ENCODE results near the gene MCHR1. TPM values are rescaled to one million over a fixed set of nuclear protein-coding genes. Genes with fewer than 3 reads are reported as not detected.

Gene MCHR1
- total and polyA plus RNA-seq, 12 donors: 0.15 to 1.5 (median 0.37) TPM; not detected in 1

GRCh38 chr22:40685406-40685805 lies 6.1 kb downstream of the MCHR1 start:
- TF ChIP-seq CTCF (IDR thresholded peaks at IDR 0.05): no peak
- Histone ChIP-seq H3K27ac (no peak overlapping the region), H3K9me3 (no peaks in the 10 kb centered on the region), H3K4me1 (peaks cover 0 to 23% (median 11%) of the 10 kb centered on the region in 9 donors), H3K4me3 (no peak overlapping the region), H3K36me3 (no peaks in the 10 kb centered on the region), H3K27me3 (peaks cover 0 to 2% (median 0%) of the 10 kb centered on the region in 7 donors)
- intact Hi-C loops (cut with DNase I): loop anchor here in 2 of 10 donors (10.0 kb wide), 2 partner anchors 69 to 209 kb away; no protein-coding TSS in a partner anchor
- DNase-seq (no peak), ATAC-seq (no peak)
- 93 to 98% methylated on average over 3 of the region's 3 CpGs for WGBS, 2 donors

- no peak overlapping the region for H3K4me3 ChIP-seq
- peaks cover 0 to 13% (median 3%) of the 10 kb centered on the region in 9 donors for H3K4me1 ChIP-seq
- intact Hi-C loops (cut with DNase I): loop anchor here in 2 of 10 donors (10.0 kb wide), 2 partner anchors 67 to 207 kb away; no protein-coding TSS in a partner anchor
- H3K27ac ChIP-seq: no peak overlapping the region
- H3K9me3 ChIP-seq: no peaks in the 10 kb centered on the region
- no peaks in the 10 kb centered on the region for H3K27me3 ChIP-seq
- H3K36me3 ChIP-seq: no peaks in the 10 kb centered on the region
- 71 to 72% methylated on average over 2 of the region's 2 CpGs for WGBS, 2 donors
- no peak for TF ChIP-seq CTCF (IDR thresholded peaks at IDR 0.05)
- ATAC-seq (no peak), DNase-seq (no peak)
Observed at GRCh38 chr22:40687706-40688105, 8.4 kb downstream of the MCHR1 start.

GRCh38 chr22:40690370-40690769 lies 11.1 kb downstream of the MCHR1 start:
- DNase-seq (no peak), ATAC-seq (no peak)
- Histone ChIP-seq H3K9me3 (no peaks in the 10 kb centered on the region), H3K4me3 (no peak overlapping the region), H3K27me3 (no peaks in the 10 kb centered on the region), H3K27ac (no peak overlapping the region), H3K36me3 (no peaks in the 10 kb centered on the region), H3K4me1 (peaks cover 0 to 7% (median 0%) of the 10 kb centered on the region in 9 donors)
- 67 to 76% methylated on average over 8 of the region's 8 CpGs for WGBS, 2 donors
- intact Hi-C loops (cut with DNase I): loop anchor here in 1 of 10 donors (10.0 kb wide), 1 partner anchor 204 kb away; no protein-coding TSS in a partner anchor
- no peak for TF ChIP-seq CTCF (IDR thresholded peaks at IDR 0.05)

GRCh38 chr22:40691532-40691931 lies 12.2 kb downstream of the MCHR1 start:
- no peak for ATAC-seq

More at GRCh38 chr22:40691532-40691931, 12.2 kb downstream of the MCHR1 start:
- H3K36me3 ChIP-seq: no peaks in the 10 kb centered on the region
- intact Hi-C loops (cut with DNase I): loop anchor here in 1 of 10 donors (10.0 kb wide), 1 partner anchor 203 kb away; no protein-coding TSS in a partner anchor
- no peak overlapping the region for H3K27ac ChIP-seq
- DNase-seq: no peak
- peaks cover 0 to 7% (median 0%) of the 10 kb centered on the region in 9 donors for H3K4me1 ChIP-seq
- no peaks in the 10 kb centered on the region for H3K9me3 ChIP-seq
- TF ChIP-seq CTCF (IDR thresholded peaks at IDR 0.05): no peak
- no peak overlapping the region for H3K4me3 ChIP-seq
- H3K27me3 ChIP-seq: peaks cover 0 to 3% (median 0%) of the 10 kb centered on the region in 7 donors

Measured in heart right ventricle (tissue), 16 donors.